H1 (cell line): ENCODE data around the gene B3GAT2. TPM values are rescaled to one million over a fixed set of nuclear protein-coding genes. Genes with fewer than 3 reads are reported as not detected.

ENCODE experiments used
- CTCF ChIA-PET: fragments of 300-600 bp; sonication (Branson Sonifier 250); formaldehyde crosslinking; loops from one replicate; lab custom pipeline; 2021; ENCODE audit not compliant: partially characterized antibody; lab: Charles Lee
- POLR2A ChIA-PET: fragments of 300-600 bp; sonication (Branson Sonifier 250); formaldehyde crosslinking; loops from one replicate; lab custom pipeline; 2021; ENCODE audit warnings: inconsistent platforms; ENCODE audit not compliant: partially characterized antibody; lab: Charles Lee
- DNase-seq, 2 experiments: peaks; one replicate each; pipeline versions ENCODE4 v3.0.0 to v3.0.0-alpha.2; 2010 to 2022; ENCODE audit warnings: low spot score in 2 of 2, low read depth in 1 of 2, mixed read lengths in 1 of 2
- FAIRE-seq: peaks from 2 replicates; lab custom pipeline; 2011; peaks lifted over from hg19 to GRCh38; lab: Jason Lieb, UNC
- H2AFZ ChIP-seq: 2 replicates; pipeline ENCODE4 v1.8.1; 2012; ENCODE audit warnings: low read length, inconsistent platforms
- H2AK5ac ChIP-seq: 2 replicates; pipeline ENCODE4 v1.6.1; 2013; ENCODE audit warnings: low read depth, low read length
- H2BK120ac ChIP-seq: replicated peaks from 2 replicates; pipeline ENCODE3; 2013; ENCODE audit warnings: low read depth, low read length, inconsistent platforms
- H2BK12ac ChIP-seq: 2 replicates; pipeline ENCODE4 v1.6.1; 2013; ENCODE audit warnings: low read depth, low read length
- H2BK15ac ChIP-seq: 2 replicates; pipeline ENCODE4 v1.6.1; 2013; ENCODE audit warnings: low read length
- H2BK20ac ChIP-seq: 2 replicates; pipeline ENCODE4 v1.6.1; 2013; ENCODE audit warnings: low read length
- H2BK5ac ChIP-seq: 2 replicates; pipeline ENCODE4 v1.6.1; 2013; ENCODE audit warnings: low read depth, low read length
- H3K14ac ChIP-seq: 2 replicates; pipeline ENCODE4 v1.6.1; 2013; ENCODE audit warnings: inconsistent platforms; ENCODE audit not compliant: insufficient read length
- H3K18ac ChIP-seq: 2 replicates; pipeline ENCODE4 v1.6.1; 2013; ENCODE audit warnings: low read length; ENCODE audit errors: extremely low read depth
- H3K23ac ChIP-seq: 2 replicates; pipeline ENCODE4 v1.6.1; 2013; ENCODE audit warnings: inconsistent platforms; ENCODE audit not compliant: insufficient read length
- H3K23me2 ChIP-seq: 2 replicates; pipeline ENCODE4 v1.6.1; 2013; ENCODE audit warnings: low read depth, low read length
- H3K27ac ChIP-seq: 2 replicates; pipeline ENCODE4 v1.6.1; 2011; ENCODE audit warnings: low read depth, low read length, inconsistent platforms
- H3K27me3 ChIP-seq, 4 experiments: replicated peaks in 1 of 4; 1 replicate in 1 of 4; 2 replicates in 3 of 4; pipeline versions ENCODE4 v1.6.1 to v1.8.1; 2011 to 2013; ENCODE audit warnings: low read length in 3 of 4, mild to moderate bottlenecking in 3 of 4, inconsistent platforms in 2 of 4, mixed read lengths in 2 of 4, moderate library complexity in 1 of 4; ENCODE audit not compliant: control insufficient read depth in 3 of 4, insufficient read depth in 3 of 4; ENCODE audit errors: extremely low read depth in 1 of 4
- H3K36me3 ChIP-seq, 4 experiments: 2 replicates each; pipeline versions ENCODE4 v1.6.1 to v1.8.1; 2011 to 2013; ENCODE audit warnings: mild to moderate bottlenecking in 4 of 4, low read length in 3 of 4, moderate library complexity in 2 of 4, control low read depth in 1 of 4, inconsistent platforms in 1 of 4; ENCODE audit not compliant: insufficient read depth in 4 of 4, control insufficient read depth in 2 of 4
- H3K4ac ChIP-seq: replicated peaks from 2 replicates; pipeline ENCODE3; 2013; ENCODE audit warnings: low read length, low read depth, mixed read lengths, inconsistent platforms; ENCODE audit not compliant: insufficient read length
- H3K4me1 ChIP-seq, 4 experiments: replicated peaks in 1 of 4; 1 replicate in 1 of 4; 2 replicates in 3 of 4; pipeline versions ENCODE4 v1.6.1 to v1.8.1; 2011 to 2013; ENCODE audit warnings: low read length in 3 of 4, inconsistent platforms in 2 of 4, mixed read lengths in 1 of 4; ENCODE audit not compliant: insufficient read depth in 4 of 4, control insufficient read depth in 3 of 4
- H3K4me2 ChIP-seq, 2 experiments: 2 replicates each; pipeline versions ENCODE4 v1.6.1 to v1.8.1; 2011 to 2013; ENCODE audit warnings: low read depth in 2 of 2, low read length in 2 of 2, control low read depth in 1 of 2, inconsistent platforms in 1 of 2, mild to moderate bottlenecking in 1 of 2; ENCODE audit not compliant: insufficient read depth in 1 of 2
- H3K4me3 ChIP-seq, 4 experiments: fragments of 200-600, 300-600 bp in 1 of 4; sonication (generic), shearing (Covaris generic), sonication (Bioruptor Twin) in 1 of 4; 2 replicates each; pipeline versions ENCODE4 v1.5.1 to v1.8.1; 2011 to 2016; ENCODE audit warnings: low read length in 4 of 4, low read depth in 3 of 4, control low read depth in 2 of 4, inconsistent platforms in 2 of 4, mild to moderate bottlenecking in 2 of 4, mixed read lengths in 1 of 4, moderate library complexity in 1 of 4; ENCODE audit not compliant: insufficient read depth in 2 of 4; ENCODE audit errors: extremely low read depth in 1 of 4
- H3K56ac ChIP-seq: replicated peaks from 2 replicates; pipeline ENCODE3; 2013; ENCODE audit warnings: low read depth, mild to moderate bottlenecking, mixed read lengths, low read length, inconsistent platforms; ENCODE audit not compliant: insufficient read length
- H3K79me1 ChIP-seq: 2 replicates; pipeline ENCODE4 v1.6.1; 2013; ENCODE audit warnings: low read depth, low read length, control low read depth
- H3K79me2 ChIP-seq, 2 experiments: 2 replicates each; pipeline versions ENCODE4 v1.6.1 to v1.8.1; 2012 to 2013; ENCODE audit warnings: low read length in 2 of 2, mild to moderate bottlenecking in 2 of 2, inconsistent platforms in 1 of 2; ENCODE audit not compliant: insufficient read depth in 2 of 2, control insufficient read depth in 1 of 2
- H3K9ac ChIP-seq, 4 experiments: replicated peaks in 1 of 4; 1 replicate in 1 of 4; 2 replicates in 3 of 4; pipeline versions ENCODE4 v1.6.1 to v1.8.1; 2011 to 2013; ENCODE audit warnings: low read depth in 3 of 4, low read length in 3 of 4, control low read depth in 2 of 4, mild to moderate bottlenecking in 2 of 4, moderate library complexity in 2 of 4, inconsistent platforms in 1 of 4; ENCODE audit errors: extremely low read depth in 1 of 4
- H3K9me3 ChIP-seq, 2 experiments: 2 replicates each; pipeline versions ENCODE4 v1.6.1 to v1.8.1; 2012 to 2013; ENCODE audit warnings: mild to moderate bottlenecking in 2 of 2, moderate library complexity in 2 of 2, control low read depth in 1 of 2, inconsistent platforms in 1 of 2, low read depth in 1 of 2, low read length in 1 of 2, mixed read lengths in 1 of 2; ENCODE audit not compliant: insufficient read depth in 2 of 2
- H4K20me1 ChIP-seq, 2 experiments: replicated peaks in 1 of 2; 2 replicates each; pipeline versions ENCODE3 to v1.8.1; 2011 to 2013; ENCODE audit warnings: inconsistent platforms in 2 of 2, low read length in 2 of 2, mild to moderate bottlenecking in 1 of 2; ENCODE audit not compliant: insufficient read depth in 2 of 2, control insufficient read depth in 1 of 2
- H4K5ac ChIP-seq: 2 replicates; pipeline ENCODE4 v1.6.1; 2013; ENCODE audit warnings: low read length, low read depth, mixed read lengths, inconsistent platforms; ENCODE audit not compliant: insufficient read length
- H4K8ac ChIP-seq: 2 replicates; pipeline ENCODE4 v1.8.0; 2013; ENCODE audit warnings: mild to moderate bottlenecking, moderate library complexity, low read length, inconsistent platforms; ENCODE audit not compliant: insufficient read depth; ENCODE audit errors: extremely low read depth
- H4K91ac ChIP-seq: replicated peaks from 2 replicates; pipeline ENCODE3; 2013; ENCODE audit warnings: low read length, mixed read lengths, inconsistent platforms; ENCODE audit not compliant: insufficient read length
- BCL11A ChIP-seq, 2 experiments: IDR thresholded peaks; one replicate each; pipeline ENCODE4 v1.6.1; 2011; ENCODE audit warnings: low read depth in 2 of 2, low read length in 2 of 2, mild to moderate bottlenecking in 2 of 2
- TCF12 ChIP-seq: IDR thresholded peaks from 2 replicates; pipeline ENCODE4 v1.6.1; 2011; ENCODE audit warnings: low read depth, mild to moderate bottlenecking, low read length
- WGBS, 2 experiments: shearing (Covaris generic) in 1 of 2; methylation state at CpG; one replicate each; pipeline versions ENCODE4 v1.1.6 to v1.1.7; 2013 to 2015; ENCODE audit warnings: low lambda C conversion rate in 2 of 2, mixed read lengths in 2 of 2, inconsistent platforms in 1 of 2, low coverage in 1 of 2, missing lambda C conversion rate in 1 of 2; ENCODE audit not compliant: insufficient replicate concordance in 2 of 2, insufficient coverage in 1 of 2, insufficient read length in 1 of 2; ENCODE audit errors: extremely low coverage in 1 of 2, missing lambda C conversion rate in 1 of 2; 5-methylcytosine and 5-hydroxymethylcytosine counted together
- polyA plus RNA-seq, 7 experiments: library from polyadenylated mRNA; depleted of rRNA in 3 of 7; stranded (reverse) in 5 of 7; unstranded in 2 of 7; fragments of >200 nt in 5 of 7; fragments of 200-250 nt in 2 of 7; gene quantifications; 1 replicate in 5 of 7; 2 replicates in 1 of 7; 4 replicates in 1 of 7; pipeline versions ENCODE4 v1.2.1 to v1.2.3, GENCODE V29; 2011 to 2013; ENCODE audit warnings: missing spikeins in 2 of 7, mixed read lengths in 2 of 7
- total RNA-seq: library from RNA; stranded (reverse); fragmentation: NEBNext Ultra II Directional; extraction: Animal tissue kit (Norgen Biotek cat#: 25700); gene quantifications from 2 replicates; pipeline ENCODE4 v1.2.1, GENCODE V29; 2021

Gene B3GAT2
- total and polyA plus RNA-seq, 2 of the 8 experiments (the other 6 are each of a cell fraction or from before 2014, with no cell fraction given) = 0.83 to 1.9 TPM

GRCh38 chr6:70991253-70991652 lies 34.4 kb upstream of the B3GAT2 start:
- Histone ChIP-seq H2AK5ac (no peak overlapping the region), H3K23me2 (no peaks in the 10 kb centered on the region), H3K79me1 (no peaks in the 10 kb centered on the region), H3K4me2 (no peak overlapping the region), H3K23ac (no peak overlapping the region), H3K36me3 (no peaks in the 10 kb centered on the region), H3K14ac (no peak overlapping the region), H4K20me1 (no peaks in the 10 kb centered on the region), H2BK20ac (no peak overlapping the region), H3K4me3 (no peak overlapping the region), H3K27ac (no peak overlapping the region), H2BK120ac (no peak overlapping the region), H3K9me3 (no peaks in the 10 kb centered on the region), H3K9ac (no peak overlapping the region), H2AFZ (no peak overlapping the region), H3K18ac (no peak overlapping the region), H2BK12ac (no peak overlapping the region), H4K5ac (no peak overlapping the region), H3K79me2 (no peaks in the 10 kb centered on the region), H3K56ac (no peak overlapping the region), H3K4me1 (no peaks in the 10 kb centered on the region), H4K8ac (no peak overlapping the region; the same call in 1 of the 2 replicates), H2BK15ac (no peak overlapping the region), H2BK5ac (no peak overlapping the region), H3K27me3 (no peaks in the 10 kb centered on the region), H4K91ac (no peak overlapping the region), H3K4ac (no peak overlapping the region)
- FAIRE-seq (no peak), DNase-seq (no peak)
- POLR2A ChIA-PET = no interaction called here
- 84% methylated on average over 2 of the region's 2 CpGs; no CpG with 5 or more reads in 1 of the 2 experiments for WGBS, 2 experiments
- CTCF ChIA-PET = no interaction called here
- no peak for TF ChIP-seq BCL11A (IDR thresholded peaks at IDR 0.05; ENCODE audit: low read depth in 2 of 2, low read length in 2 of 2)
- no peak for TF ChIP-seq TCF12
